GM12878 (cell line): Measurements from ENCODE around the gene CFLAR. TPM values are rescaled to one million over a fixed set of nuclear protein-coding genes. Genes with fewer than 3 reads are reported as not detected.

Experiments used
- ATAC-seq: fragments of 200-7000 bp; cut with Tn5 transposase; 3 replicates; pipeline ENCODE4 v1.9.1; 2020; ENCODE audit warnings: mild to moderate bottlenecking, moderate library complexity
- BruUV-seq: library from RNA; stranded (reverse); fragments of 400-500 nt; replicated peaks from 2 replicates; lab custom pipeline; 2021; lab: Mats Ljungman, UMichigan
- CTCF ChIA-PET: fragments of 300-600 bp; sonication (Branson Sonifier 250); formaldehyde crosslinking; extraction: SDS; loops from one replicate; lab custom pipeline; 2021; ENCODE audit warnings: inconsistent platforms; lab: Yijun Ruan, JAX
- POLR2A ChIA-PET: fragments of 350-600 bp; formaldehyde crosslinking; extraction: SDS; loops from one replicate; lab custom pipeline; 2021; ENCODE audit warnings: inconsistent platforms; lab: Charles Lee
- RAD21 ChIA-PET: fragments of 300-600 bp; sonication (Branson Sonifier 250); formaldehyde crosslinking; loops from one replicate; lab custom pipeline; 2023; ENCODE audit warnings: antibody characterized with exemption; ENCODE audit not compliant: unreplicated experiment; lab: Charles Lee
- SMC1A ChIA-PET: fragments of 300-600 bp; sonication (Branson Sonifier 250); formaldehyde crosslinking; loops from one replicate; lab custom pipeline; 2023; ENCODE audit not compliant: unreplicated experiment, uncharacterized antibody; lab: Charles Lee
- DNase-seq: peaks from one replicate; pipeline ENCODE4 v3.0.0-alpha.2; 2011; ENCODE audit warnings: low read depth, low spot score
- FAIRE-seq: peaks from 3 replicates; lab custom pipeline; 2011; peaks lifted over from hg19 to GRCh38; lab: Jason Lieb, UNC
- H2AFZ ChIP-seq: 2 replicates; pipeline ENCODE4 v1.6.0; 2011; ENCODE audit warnings: low read depth, low read length, control low read depth; ENCODE audit not compliant: control insufficient read depth
- H3K27ac ChIP-seq: 2 replicates; pipeline ENCODE4 v1.5.1; 2011; ENCODE audit warnings: control low read depth; ENCODE audit not compliant: control insufficient read depth, insufficient read depth
- H3K27me3 ChIP-seq, 2 experiments: replicated peaks in 1 of 2; 2 replicates each; pipeline versions ENCODE4 v1.6.0 to v1.6.1; 2011; ENCODE audit warnings: low read length in 1 of 2; ENCODE audit not compliant: control insufficient read depth in 2 of 2, insufficient read depth in 2 of 2
- H3K36me3 ChIP-seq, 2 experiments: 2 replicates each; pipeline ENCODE4 v1.5.1; 2011; ENCODE audit warnings: low read length in 1 of 2; ENCODE audit not compliant: control insufficient read depth in 2 of 2, insufficient read depth in 2 of 2
- H3K4me1 ChIP-seq: 2 replicates; pipeline ENCODE4 v1.6.1; 2011; ENCODE audit warnings: mild to moderate bottlenecking, low read length, moderate library complexity, mixed read lengths; ENCODE audit not compliant: control insufficient read depth, insufficient read depth
- H3K4me2 ChIP-seq: 2 replicates; pipeline ENCODE4 v1.6.0; 2011; ENCODE audit warnings: control low read depth; ENCODE audit not compliant: control insufficient read depth, insufficient read depth
- H3K4me3 ChIP-seq: fragments of 200-600 bp; sonication (generic); 2 replicates; pipeline ENCODE4 v1.5.1; 2016
- H3K79me2 ChIP-seq: 2 replicates; pipeline ENCODE4 v1.6.0; 2011; ENCODE audit warnings: low read length; ENCODE audit not compliant: control insufficient read depth, insufficient read depth
- H3K9ac ChIP-seq: 2 replicates; pipeline ENCODE4 v1.8.0; 2011; ENCODE audit warnings: low read length, control low read depth, mixed read lengths; ENCODE audit not compliant: control insufficient read depth, insufficient read depth
- H3K9me3 ChIP-seq: replicated peaks from 3 replicates; pipeline ENCODE4 v1.5.1; 2011; ENCODE audit warnings: mild to moderate bottlenecking, low read length; ENCODE audit not compliant: control insufficient read depth, insufficient read depth
- H4K20me1 ChIP-seq: 2 replicates; pipeline ENCODE4 v1.6.0; 2011; ENCODE audit not compliant: control insufficient read depth, insufficient read depth
- CHD2 ChIP-seq: IDR thresholded peaks from 2 replicates; pipeline ENCODE4 v1.6.1; 2011; ENCODE audit warnings: low read depth, low read length, improper control_type of control experiment, borderline replicate concordance
- FOXK2 ChIP-seq: fragments of 450-650 bp; IDR thresholded peaks from 2 replicates; pipeline ENCODE4 v1.6.1; 2017; ENCODE audit warnings: mild to moderate bottlenecking, moderate library complexity
- PML ChIP-seq: IDR thresholded peaks from 2 replicates; pipeline ENCODE4 v1.6.1; 2012; ENCODE audit warnings: low read length, inconsistent platforms
- REST ChIP-seq: IDR thresholded peaks from 2 replicates; pipeline ENCODE4 v1.6.1; 2012; ENCODE audit warnings: mild to moderate bottlenecking, low read depth, low read length
- SUZ12 ChIP-seq: fragments of 200-600 bp; sonication (generic); IDR thresholded peaks from one replicate; pipeline ENCODE4 v1.6.1; 2018; ENCODE audit warnings: antibody characterized with exemption, mild to moderate bottlenecking; ENCODE audit not compliant: unreplicated experiment
- TARDBP ChIP-seq: IDR thresholded peaks from 2 replicates; pipeline ENCODE4 v1.6.1; 2016; ENCODE audit warnings: borderline replicate concordance
- WGBS: methylation state at CpG from one replicate; pipeline ENCODE4 v1.1.6; 2016; ENCODE audit warnings: low lambda C conversion rate; ENCODE audit not compliant: insufficient replicate concordance, insufficient coverage; ENCODE audit errors: missing lambda C conversion rate; 5-methylcytosine and 5-hydroxymethylcytosine counted together
- in situ Hi-C: fragments of 300-500 bp; cut with MboI; formaldehyde crosslinking; loops from 9 replicates; pipeline ENCODE4 v1.14.3; 2018; ENCODE audit warnings: mixed read lengths
- intact Hi-C: fragments of 100-400 bp; cut with micrococcal nuclease; formaldehyde crosslinking; loops from one replicate; pipeline ENCODE4 v1.14.2; 2022; ENCODE audit not compliant: unreplicated experiment
- polyA plus RNA-seq, 11 experiments: library from polyadenylated mRNA; depleted of rRNA in 4 of 11; unstranded in 6 of 11; stranded (reverse) in 5 of 11; fragments of >200 nt; fragmentation: Nextera tagmentation in 4 of 11; fragmentation: Illumina TruSeq in 1 of 11; extraction: Ambion mirVana in 4 of 11; extraction: Trizol in 1 of 11; gene quantifications; 1 replicate in 1 of 11; 2 replicates in 10 of 11; pipeline versions ENCODE4 v1.2.1 to v1.2.3, GENCODE V29; 2011 to 2016; ENCODE audit warnings: inconsistent platforms in 2 of 11, missing spikeins in 2 of 11, low read depth in 1 of 11
- total RNA-seq, 4 experiments: library from RNA; depleted of rRNA in 3 of 4; stranded (reverse); fragments of >200 nt in 3 of 4; fragmentation: Illumina TruSeq in 1 of 4; extraction: Trizol in 1 of 4; gene quantifications; 2 replicates each; pipeline versions ENCODE4 v1.2.1 to v1.2.3, GENCODE V29; 2013 to 2021

CFLAR gene
- total and polyA plus RNA-seq, 10 of the 15 experiments (the other 5 are each of a cell fraction or from before 2014, with no cell fraction given): 80.6 to 181 (median 101) TPM

GRCh38 chr2:201148434-201148990 is 32.5 kb downstream of the CFLAR start:
- intact Hi-C loops (no loop called here), in situ Hi-C loops (no loop called here)
- FAIRE-seq: no peak
- CTCF ChIA-PET: interaction anchor here (0.6 to 2.5 kb wide), 8 partner anchors 10 to 34 kb away, joined by 3 to 10 read pairs (median 4); partner anchors contain the start of genes CASP10 and CFLAR
- H3K4me3 ChIP-seq: no peak overlapping the region
- peaks cover 12 to 27% of the 10 kb centered on the region in 2 experiments for H3K36me3 ChIP-seq
- no peak overlapping the region for H2AFZ ChIP-seq
- BruUV-seq: no TSS peak
- H4K20me1 ChIP-seq: no peaks in the 10 kb centered on the region
- DNase-seq: no peak
- peaks cover 11% of the 10 kb centered on the region for H3K79me2 ChIP-seq
- no peak overlapping the region for H3K4me2 ChIP-seq
- RAD21 ChIA-PET: interaction anchor here (0.7 to 1.8 kb wide), 6 partner anchors 10 to 243 kb away, joined by 3 to 11 read pairs (median 4); no protein-coding TSS in a partner anchor
- peaks cover 8% of the 10 kb centered on the region; the same call in 1 of the 2 replicates for H3K4me1 ChIP-seq
- no peak for TF ChIP-seq CHD2
- TF ChIP-seq FOXK2: no peak
- TF ChIP-seq PML: no peak
- no peak for TF ChIP-seq REST
- TF ChIP-seq TARDBP: no peak
- no peak for TF ChIP-seq SUZ12
- POLR2A ChIA-PET: interaction anchor here (0.8 to 1.6 kb wide), 4 partner anchors 10 to 26 kb away, joined by 3 to 8 read pairs (median 4); no protein-coding TSS in a partner anchor
- no peak overlapping the region for H3K9ac ChIP-seq
- WGBS: 29% methylated on average over 1 of the region's 1 CpG
- H3K9me3 ChIP-seq: no peaks in the 10 kb centered on the region
- peak; percentile 10 for ATAC-seq
- H3K27me3 ChIP-seq: no peaks in the 10 kb centered on the region
- H3K27ac ChIP-seq: no peak overlapping the region
- SMC1A ChIA-PET: interaction anchor here (0.8 to 2.0 kb wide), 4 partner anchors 9 to 33 kb away, joined by 3 to 15 read pairs (median 6); partner anchors contain the start of gene CFLAR
